GM12891 (cell line): Measurements from ENCODE around the gene KIAA1755.

ENCODE experiments used
- POLR2A ChIP-seq: IDR thresholded peaks from 2 replicates; pipeline ENCODE4 v1.6.1; 2011; ENCODE audit warnings: low read depth, low read length, control low read depth
- POLR2AphosphoS5 ChIP-seq: IDR thresholded peaks from 2 replicates; pipeline ENCODE4 v1.6.1; 2011; ENCODE audit warnings: low read depth, low read length, control low read depth
- SPI1 ChIP-seq: IDR thresholded peaks from 2 replicates; pipeline ENCODE4 v1.6.1; 2011; ENCODE audit warnings: low read depth, low read length, control low read depth
- TAF1 ChIP-seq: IDR thresholded peaks from 2 replicates; pipeline ENCODE4 v1.6.1; 2011; ENCODE audit warnings: low read depth, low read length, control low read depth

DNA sequence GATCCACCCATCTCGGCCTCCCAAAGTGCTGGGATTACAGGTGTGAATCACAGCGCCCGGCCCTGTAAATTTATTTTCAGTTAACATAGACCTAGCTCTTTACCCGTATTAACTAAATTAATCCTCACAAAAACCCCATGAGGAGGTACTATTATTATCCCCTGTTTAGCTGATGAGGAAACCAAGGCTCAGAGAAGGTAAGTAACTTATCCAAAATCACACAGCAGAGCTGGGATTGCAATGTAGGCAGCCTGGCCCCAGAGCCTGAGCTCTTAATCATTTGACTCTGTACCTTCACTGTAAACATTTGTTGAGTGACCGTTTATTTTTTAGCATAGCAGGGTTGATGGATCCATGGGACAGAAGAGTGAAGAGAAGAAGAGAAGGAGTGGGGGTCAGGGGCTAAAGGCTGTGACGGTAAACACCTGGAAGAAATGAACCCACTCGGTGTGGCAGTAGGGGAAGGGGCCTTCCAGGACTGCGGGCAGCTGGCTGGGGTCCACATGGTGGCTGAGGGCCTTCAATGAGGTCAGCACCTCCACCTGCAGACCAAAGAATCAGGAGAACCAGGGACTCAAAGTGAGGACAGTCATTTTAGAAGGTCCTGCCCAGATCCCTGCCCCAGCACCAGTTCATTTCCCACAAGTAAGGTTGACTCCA, 35.2 kb downstream of the KIAA1755 start:
- no peak for TF ChIP-seq POLR2A
- TF ChIP-seq SPI1: no peak
- no peak for TF ChIP-seq TAF1
- no peak for TF ChIP-seq POLR2AphosphoS5
